Stimulated activated CD8-positive, alpha-beta memory T cell treated with anti-CD3 and anti-CD28 coated beads, Interleukin-4, amount 100 ng/mL, for 48 hours (primary cell): ENCODE results near the gene TRAK1.

ENCODE experiments used
- DNase-seq: peaks from one replicate; pipeline ENCODE4 v3.0.0-alpha.2; 2020

TRAK1 gene

DNA sequence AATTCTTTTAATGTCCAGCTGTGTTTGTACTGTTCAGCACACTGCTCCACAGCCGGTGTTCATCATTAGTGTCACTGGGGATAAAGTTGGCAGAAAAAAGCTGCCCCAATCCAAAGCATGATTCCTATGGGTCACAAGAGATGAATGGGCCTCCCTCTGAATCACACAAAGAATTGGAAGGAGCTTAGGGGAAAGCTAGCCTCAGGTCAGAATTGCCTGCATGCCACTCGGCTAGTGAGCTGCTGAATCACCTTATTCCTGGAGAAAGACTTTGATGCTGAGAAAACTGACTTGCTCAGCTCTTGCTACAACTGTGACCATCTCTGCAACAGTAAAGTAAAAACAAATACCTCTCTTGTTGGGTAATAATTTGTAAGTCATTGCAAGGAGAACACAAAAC, 171.4 kb downstream of the TRAK1 start:
- no peak for DNase-seq

DNA sequence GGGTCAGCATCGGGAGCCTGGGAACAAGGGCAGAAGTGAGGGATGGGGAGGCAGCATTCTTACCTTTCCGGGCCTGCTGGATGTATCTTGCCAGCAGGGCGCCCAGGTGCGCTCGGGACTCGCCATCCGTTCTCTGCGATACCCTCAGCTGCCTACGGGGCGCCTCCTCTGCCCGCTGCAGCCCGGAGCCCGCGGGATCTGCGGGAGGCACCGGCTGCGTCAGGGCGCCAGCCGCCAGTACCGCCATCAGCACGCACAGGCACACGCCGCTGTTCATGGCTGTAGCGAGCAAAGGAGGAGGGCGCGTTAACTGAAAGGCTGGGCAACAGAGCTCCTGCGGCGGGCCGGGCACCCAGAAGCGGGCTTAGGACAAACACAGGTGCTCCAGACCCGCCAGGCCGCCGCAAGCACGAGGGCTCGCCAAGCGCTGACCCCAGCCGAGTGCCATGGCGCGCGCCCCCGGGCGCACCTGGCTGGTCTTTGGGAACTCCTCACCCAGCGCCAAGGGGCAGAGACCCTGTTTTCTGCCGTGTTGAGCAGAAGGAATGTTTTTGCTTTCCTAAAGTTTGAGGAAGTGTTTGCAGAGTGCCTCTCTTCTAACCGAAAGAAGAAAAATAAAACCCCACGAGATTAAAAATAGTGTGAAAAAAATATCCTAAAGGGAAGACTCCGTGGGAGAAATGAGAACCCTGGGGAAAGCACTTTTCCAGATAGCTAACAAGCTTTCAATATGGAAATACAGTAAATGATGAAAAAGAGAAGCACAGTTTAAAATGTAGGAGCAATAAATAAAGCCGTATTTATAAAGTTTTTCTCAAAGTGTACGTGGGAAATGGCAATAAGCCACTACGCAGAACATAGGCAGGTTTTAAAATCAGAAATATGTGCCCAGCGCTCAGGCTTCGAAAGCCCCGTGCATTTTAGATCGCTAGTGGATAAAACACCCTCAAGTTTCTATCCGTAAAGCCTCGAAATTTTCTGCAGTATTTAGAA, 172.5 kb downstream of the TRAK1 start:
- peak; percentile 27 for DNase-seq

DNA sequence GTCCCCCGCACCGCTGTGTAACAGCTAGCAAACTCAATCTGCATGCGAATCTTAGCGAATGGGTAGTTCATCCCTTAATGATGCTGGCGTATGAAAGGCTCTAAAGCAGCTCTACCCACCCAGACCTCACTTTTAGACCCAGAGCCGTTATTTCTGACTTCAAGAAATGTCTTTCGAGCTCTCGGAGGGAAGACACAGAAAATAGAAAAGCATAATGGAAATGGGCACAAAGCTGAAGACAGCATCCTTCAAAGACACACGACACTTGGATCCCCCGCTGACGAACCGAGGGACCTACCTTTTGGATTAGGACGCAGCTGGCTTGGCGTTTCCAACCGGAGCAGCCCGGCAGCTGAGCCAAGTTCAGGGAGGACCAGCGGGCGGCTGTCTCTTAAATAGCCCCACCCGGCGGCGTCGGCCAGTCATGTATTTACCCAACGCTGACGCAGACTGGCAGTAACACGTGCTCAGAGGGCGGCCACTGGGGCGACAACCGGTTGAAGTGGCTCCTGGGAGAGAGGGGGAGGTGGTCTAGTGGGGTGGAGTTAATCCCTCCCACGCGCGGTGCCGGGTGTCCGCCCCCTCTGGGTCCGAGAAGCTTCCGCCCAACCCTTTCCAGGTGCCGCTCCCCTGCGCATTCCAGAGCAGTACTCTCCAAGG, 173.4 kb downstream of the TRAK1 start:
- peak; percentile 29 for DNase-seq

DNA sequence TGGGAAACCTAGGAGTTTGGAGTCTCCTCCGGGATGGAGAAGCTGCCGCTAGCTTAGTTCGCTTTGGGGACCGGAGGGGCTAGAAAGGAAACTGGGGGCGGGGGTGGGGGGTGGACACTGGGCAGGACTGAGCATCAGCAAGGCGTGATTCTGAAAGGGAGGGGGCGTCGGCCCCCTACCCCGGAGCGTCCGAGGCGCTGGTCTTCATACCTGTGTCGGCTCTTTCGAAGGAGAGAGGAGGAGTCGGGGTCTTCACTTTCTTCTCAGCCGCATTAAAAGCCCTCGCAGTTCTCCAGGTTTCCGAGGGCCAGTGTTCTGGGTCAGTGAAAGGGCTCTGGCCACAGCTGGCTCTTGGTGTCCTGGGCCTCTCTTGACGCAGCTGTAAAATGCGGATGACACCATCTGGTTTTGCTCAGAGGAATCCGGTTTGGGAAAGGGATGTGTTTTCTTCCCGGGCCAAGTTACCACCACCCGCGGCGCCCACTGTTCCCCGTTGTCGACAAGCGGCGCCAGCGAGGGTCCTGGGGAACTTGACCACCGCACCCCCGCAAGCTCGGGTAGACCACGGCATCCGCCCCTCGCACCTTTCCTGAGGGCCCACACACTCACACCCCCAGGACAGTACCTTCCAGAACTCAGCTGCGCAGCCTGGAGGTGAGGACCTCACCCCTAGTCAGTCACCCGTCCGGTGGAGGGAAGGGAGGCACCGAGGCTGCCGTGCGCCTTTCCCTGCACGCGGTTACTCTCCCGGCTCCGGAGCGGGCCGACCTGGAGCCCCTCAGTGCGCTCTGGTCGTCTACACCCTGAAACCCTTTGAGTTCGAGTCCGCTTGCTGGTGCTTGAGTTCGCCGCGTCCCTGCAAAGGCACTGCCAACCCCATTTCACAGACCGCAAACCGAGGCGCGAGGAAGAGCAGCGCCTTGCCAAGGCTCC, 174.2 kb downstream of the TRAK1 start:
- no peak for DNase-seq

DNA sequence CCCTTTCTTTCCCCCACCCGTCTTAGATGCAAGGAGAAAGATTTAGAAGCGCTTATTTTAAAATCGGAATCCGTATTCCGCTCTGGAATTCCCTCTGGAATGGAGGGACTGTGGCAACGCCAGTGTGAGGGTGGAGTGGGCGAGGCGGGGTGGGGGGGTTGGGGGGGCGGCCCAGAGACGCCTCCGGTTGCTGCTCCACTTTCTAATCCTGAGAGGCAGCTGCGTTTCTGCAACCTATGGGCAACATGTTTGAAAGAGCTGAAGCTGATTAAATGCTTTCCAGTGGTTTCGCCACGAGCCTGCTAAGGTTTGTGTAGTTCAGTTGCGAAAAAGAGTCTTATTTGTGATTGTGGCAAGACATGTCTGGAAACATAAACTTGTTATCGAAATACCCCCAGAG, 174.9 kb downstream of the TRAK1 start, which contains the start of gene CCK:
Gene CCK (minus strand): TSS at position 101 of the 400 bp plus-strand sequence. CDS start 2,555 bp downstream, outside the sequence.
- DNase-seq: no peak

DNA sequence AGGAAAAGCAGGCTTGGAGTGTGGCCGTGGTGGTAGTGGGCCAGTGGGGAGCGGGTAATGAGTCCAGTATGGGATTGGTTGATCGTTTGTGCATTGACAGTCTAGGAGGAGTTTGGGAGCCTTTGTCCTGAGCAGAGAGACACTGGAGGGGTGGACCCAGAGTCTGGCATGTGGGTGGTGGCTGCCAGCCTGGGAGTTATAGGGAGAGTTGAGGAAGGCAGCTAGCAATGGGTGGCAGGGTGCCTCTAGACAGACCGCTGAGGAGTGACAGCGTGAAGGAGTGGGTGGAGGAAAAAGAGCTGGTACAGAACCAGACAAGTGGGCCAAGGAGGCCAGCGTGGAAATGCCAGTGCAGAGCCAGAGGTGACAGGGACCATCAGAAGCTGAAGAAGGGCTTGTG, 176.7 kb downstream of the TRAK1 start:
- no peak for DNase-seq

DNA sequence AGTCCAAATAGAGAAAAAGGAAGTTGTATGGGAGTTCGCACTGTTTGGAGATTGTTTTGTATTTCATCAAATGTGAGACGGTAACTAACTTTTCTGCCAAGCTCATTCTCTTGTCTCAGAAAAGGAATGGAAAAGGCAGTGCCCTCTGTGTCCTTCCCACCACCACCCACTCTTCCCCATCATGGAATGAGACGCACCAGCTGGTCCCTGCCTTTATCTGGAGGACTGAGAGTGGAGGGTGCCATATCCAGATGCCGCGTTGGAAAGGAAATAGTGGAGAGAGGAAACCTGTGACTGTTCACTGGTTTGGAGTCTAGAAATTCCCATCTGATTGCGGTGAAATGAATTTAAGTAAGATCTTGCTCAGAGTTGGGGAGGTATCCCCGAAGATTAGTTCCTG, 178.5 kb downstream of the TRAK1 start:
- no peak for DNase-seq

DNA sequence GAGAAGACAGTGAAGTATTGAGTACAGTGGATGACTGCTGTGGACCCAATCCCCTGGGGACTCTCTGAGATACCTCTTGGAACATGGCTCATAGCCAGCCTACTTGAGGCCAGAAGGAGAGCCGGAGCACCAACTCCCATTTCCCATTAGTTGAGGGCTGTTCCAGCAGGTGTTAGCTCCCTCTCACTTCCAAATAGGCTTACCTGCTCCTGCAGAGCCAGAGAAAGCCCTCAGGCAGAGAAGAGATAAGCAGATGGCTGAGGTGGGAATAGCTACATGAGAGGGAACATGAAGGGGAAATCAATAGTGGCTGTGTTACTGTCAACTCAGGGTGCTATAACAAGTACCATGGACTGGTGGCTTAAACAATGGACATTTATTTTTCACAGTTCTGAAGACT, 179.4 kb downstream of the TRAK1 start:
- no peak for DNase-seq

DNA sequence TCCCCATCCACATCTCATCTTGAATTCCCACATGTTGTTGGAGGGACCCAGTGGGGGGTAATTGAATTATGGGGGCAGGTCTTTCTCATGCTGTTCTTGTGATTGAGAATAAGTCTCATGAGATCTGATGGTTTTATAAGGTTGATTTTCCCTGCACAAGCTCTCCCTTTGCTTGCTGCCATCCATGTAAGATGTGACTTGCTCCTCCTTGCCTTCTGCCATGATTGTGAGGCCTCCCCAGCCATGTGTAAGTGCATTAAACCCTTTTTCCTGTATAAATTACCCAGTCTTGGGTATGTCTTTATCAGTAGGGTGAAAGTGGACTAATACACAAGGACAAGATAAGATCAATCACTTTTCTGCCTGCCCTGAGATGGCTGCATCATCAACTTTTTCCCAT, 180.6 kb downstream of the TRAK1 start:
- no peak for DNase-seq

DNA sequence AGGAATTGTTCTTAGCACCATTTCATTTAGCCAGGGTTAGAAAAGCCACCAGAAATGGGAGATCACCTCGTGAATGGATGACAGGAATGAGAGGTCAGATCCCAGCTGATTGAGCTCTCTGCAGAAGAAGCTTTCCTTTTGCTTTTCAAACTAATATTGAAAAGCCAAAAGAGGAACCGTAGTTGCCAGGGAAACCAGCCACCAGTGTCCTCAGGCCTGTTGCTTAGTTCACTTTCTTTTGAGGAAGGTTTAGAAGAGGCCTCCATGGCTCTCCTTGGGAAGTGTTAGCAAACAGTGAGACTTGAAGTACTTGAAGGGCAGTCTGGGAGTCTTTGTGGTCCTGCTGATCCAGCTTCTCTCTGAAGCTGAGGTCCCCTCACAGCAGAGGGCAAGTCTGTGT, 182.2 kb downstream of the TRAK1 start:
- no peak for DNase-seq

DNA sequence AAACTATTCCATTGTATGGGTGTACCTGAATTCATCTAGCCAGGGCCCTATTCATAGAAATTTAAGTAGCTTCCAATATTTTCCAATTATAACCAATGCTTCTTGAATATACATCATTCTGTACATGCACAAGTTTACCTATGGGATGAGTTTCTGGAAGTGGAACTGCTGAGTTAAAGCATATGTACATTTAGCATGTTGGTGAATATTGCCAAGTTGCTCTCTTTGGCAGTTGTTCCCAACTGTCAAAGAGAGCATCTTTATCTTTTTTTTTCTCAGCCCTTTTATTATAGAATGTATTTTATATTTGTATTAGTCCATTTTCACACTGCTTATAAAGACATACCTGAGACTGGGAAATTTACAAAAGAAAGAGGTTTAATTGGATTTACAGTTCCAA, 183.1 kb downstream of the TRAK1 start:
- DNase-seq: no peak

DNA sequence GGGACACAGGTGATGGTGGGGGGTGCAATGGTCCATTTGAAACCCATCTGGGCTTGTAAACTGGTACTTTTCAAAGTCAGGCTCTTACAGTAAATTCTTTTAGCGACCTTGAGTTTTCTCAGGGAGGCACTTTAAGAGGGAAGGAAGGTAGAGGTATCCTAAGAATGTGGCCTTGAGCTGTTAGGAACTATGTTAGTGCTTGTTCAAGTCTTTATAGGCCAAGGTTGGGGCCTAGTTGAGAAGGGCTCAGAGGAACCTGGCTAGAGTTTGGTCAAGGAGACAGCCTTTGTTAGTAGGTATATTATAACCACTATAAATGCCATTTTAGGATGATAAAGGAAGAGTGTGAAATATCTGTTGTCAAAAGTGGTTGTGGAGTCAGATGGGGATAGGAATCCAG, 184.1 kb downstream of the TRAK1 start:
- no peak for DNase-seq
